GM06990 (cell line): ENCODE results near the gene HBM.
"Not testable (repeated sequence)": the region's sequence is repeated elsewhere in the genome, so short reads cannot be mapped to it uniquely, and the experiment has no call there.

Experiments used
- DNase-seq: peaks from one replicate; pipeline ENCODE4 v3.0.0-alpha.2; 2011; ENCODE audit not compliant: insufficient read length; ENCODE audit errors: extremely low read depth
- H3K27me3 ChIP-seq: replicated peaks from 2 replicates; pipeline ENCODE4 v1.6.0; 2011; ENCODE audit warnings: low read length; ENCODE audit not compliant: control insufficient read depth, insufficient read depth
- H3K36me3 ChIP-seq: 2 replicates; pipeline ENCODE4 v1.5.1; 2011; ENCODE audit warnings: low read length; ENCODE audit not compliant: control insufficient read depth, insufficient read depth
- H3K4me3 ChIP-seq: replicated peaks from 2 replicates; pipeline ENCODE4 v1.5.1; 2011; ENCODE audit warnings: low read depth, mild to moderate bottlenecking, control low read depth, low read length
- TF ChIP-seq, protein P1 (sequence below): IDR thresholded peaks from 2 replicates; pipeline ENCODE4 v1.5.1; 2011; ENCODE audit warnings: low read length, control low read depth, mild to moderate bottlenecking, inconsistent platforms; ENCODE audit not compliant: insufficient read depth, poor library complexity, severe bottlenecking

The HBM gene

GRCh38 chr16:164827-165538 is 795 bp upstream of the HBM start:
- Histone ChIP-seq H3K4me3 (no peak overlapping the region), H3K27me3 (peaks cover 2% of the 10 kb centered on the region; the same call in 1 of the 2 replicates), H3K36me3 (no peaks in the 10 kb centered on the region)
- DNase-seq: no peak
- TF ChIP-seq, protein P1, sequence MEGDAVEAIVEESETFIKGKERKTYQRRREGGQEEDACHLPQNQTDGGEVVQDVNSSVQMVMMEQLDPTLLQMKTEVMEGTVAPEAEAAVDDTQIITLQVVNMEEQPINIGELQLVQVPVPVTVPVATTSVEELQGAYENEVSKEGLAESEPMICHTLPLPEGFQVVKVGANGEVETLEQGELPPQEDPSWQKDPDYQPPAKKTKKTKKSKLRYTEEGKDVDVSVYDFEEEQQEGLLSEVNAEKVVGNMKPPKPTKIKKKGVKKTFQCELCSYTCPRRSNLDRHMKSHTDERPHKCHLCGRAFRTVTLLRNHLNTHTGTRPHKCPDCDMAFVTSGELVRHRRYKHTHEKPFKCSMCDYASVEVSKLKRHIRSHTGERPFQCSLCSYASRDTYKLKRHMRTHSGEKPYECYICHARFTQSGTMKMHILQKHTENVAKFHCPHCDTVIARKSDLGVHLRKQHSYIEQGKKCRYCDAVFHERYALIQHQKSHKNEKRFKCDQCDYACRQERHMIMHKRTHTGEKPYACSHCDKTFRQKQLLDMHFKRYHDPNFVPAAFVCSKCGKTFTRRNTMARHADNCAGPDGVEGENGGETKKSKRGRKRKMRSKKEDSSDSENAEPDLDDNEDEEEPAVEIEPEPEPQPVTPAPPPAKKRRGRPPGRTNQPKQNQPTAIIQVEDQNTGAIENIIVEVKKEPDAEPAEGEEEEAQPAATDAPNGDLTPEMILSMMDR: no peak

GRCh38 chr16:166375-167121 is 770 bp downstream of the HBM start:
- H3K27me3 ChIP-seq: peaks cover 2% of the 10 kb centered on the region; the same call in 1 of the 2 replicates

DNA sequence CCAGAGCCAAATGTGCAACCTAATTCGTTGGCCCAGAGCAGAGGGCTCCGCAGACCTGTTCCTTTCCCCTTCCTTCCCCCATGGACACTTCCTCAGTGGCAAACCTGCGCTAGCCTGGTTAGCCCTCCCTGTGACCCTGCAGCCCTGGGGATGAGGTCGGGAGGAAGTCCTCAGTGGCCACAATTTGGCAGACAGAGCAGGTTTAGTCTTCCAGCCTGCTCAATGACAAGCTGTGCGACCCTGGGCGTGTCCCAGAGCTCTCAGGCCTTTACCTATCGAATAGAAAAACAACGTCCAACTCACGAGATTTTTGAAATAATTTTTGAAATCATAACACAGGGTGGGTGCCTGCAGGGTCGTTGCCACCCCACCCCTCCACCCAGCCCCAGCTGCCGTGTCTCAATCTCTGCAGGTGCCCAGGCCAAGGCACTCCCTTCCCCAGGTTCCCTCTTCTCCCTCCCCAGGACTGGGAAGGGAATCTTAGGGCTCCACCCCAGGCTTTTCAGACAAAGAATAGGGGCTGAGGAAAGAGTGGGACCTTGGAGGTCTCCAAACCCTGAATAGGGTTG is 1.4 kb downstream of the HBM start:
- DNase-seq: no peak
- TF ChIP-seq, protein P1: no peak
- H3K36me3 ChIP-seq: no peaks in the 10 kb centered on the region
- no peak overlapping the region for H3K4me3 ChIP-seq
- peaks cover 2% of the 10 kb centered on the region; the same call in 1 of the 2 replicates for H3K27me3 ChIP-seq

More at GRCh38 chr16:166375-167121, 770 bp downstream of the HBM start:
- H3K4me3 ChIP-seq: no peak overlapping the region
- no peak for DNase-seq
- H3K36me3 ChIP-seq: no peaks in the 10 kb centered on the region
- TF ChIP-seq, protein P1: no peak

DNA sequence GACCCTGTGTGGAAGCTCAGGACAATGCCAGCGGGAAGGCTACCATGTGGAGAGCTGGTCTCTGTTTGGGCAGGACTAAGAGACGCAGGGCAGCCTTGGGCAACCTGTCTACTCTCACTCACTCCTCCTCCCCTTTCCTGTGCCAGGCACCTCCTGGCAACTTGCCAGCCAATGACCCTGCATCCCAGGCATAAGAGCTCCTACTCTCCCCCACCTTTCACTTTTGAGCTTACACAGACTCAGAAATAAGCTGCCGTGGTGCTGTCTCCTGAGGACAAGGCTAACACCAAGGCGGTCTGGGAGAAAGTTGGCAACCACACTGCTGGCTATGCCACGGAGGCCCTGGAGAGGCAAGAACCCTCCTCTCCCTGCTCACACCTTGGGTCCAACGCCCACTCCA is 2.6 kb downstream of the HBM start:
- TF ChIP-seq, protein P1: no peak
- Histone ChIP-seq H3K27me3 (peaks cover 2% of the 10 kb centered on the region; the same call in 1 of the 2 replicates), H3K36me3 (no peaks in the 10 kb centered on the region), H3K4me3 (no peak overlapping the region)
- DNase-seq: no peak

- H3K36me3 ChIP-seq: no peaks in the 10 kb centered on the region
- H3K27me3 ChIP-seq: peaks cover 2% of the 10 kb centered on the region; the same call in 1 of the 2 replicates
- no peak for DNase-seq
- TF ChIP-seq, protein P1: no peak
- H3K4me3 ChIP-seq: no peak overlapping the region
These were observed 3.2 kb downstream of the HBM start for GRCh38 chr16:169014-169413.

DNA sequence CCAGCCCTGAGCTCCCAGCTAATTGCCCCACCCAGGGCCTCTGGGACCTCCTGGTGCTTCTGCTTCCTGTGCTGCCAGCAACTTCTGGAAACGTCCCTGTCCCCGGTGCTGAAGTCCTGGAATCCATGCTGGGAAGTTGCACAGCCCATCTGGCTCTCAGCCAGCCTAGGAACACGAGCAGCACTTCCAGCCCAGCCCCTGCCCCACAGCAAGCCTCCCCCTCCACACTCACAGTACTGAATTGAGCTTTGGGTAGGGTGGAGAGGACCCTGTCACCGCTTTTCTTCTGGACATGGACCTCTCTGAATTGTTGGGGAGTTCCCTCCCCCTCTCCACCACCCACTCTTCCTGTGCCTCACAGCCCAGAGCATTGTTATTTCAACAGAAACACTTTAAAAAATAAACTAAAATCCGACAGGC is 4.3 kb downstream of the HBM start:
- H3K36me3 ChIP-seq, DNase-seq, H3K27me3 ChIP-seq, H3K4me3 ChIP-seq: not testable (repeated sequence)
